GM12878 (cell line): Measurements from ENCODE around the gene ROBO1. TPM values are rescaled to one million over a fixed set of nuclear protein-coding genes. Genes with fewer than 3 reads are reported as not detected.

ENCODE experiments used
- ATAC-seq: fragments of 200-7000 bp; cut with Tn5 transposase; 3 replicates; pipeline ENCODE4 v1.9.1; 2020; ENCODE audit warnings: mild to moderate bottlenecking, moderate library complexity
- BruUV-seq: library from RNA; stranded (reverse); fragments of 400-500 nt; replicated peaks from 2 replicates; lab custom pipeline; 2021; lab: Mats Ljungman, UMichigan
- CTCF ChIA-PET: fragments of 300-600 bp; sonication (Branson Sonifier 250); formaldehyde crosslinking; extraction: SDS; loops from one replicate; lab custom pipeline; 2021; ENCODE audit warnings: inconsistent platforms; lab: Yijun Ruan, JAX
- POLR2A ChIA-PET: fragments of 350-600 bp; formaldehyde crosslinking; extraction: SDS; loops from one replicate; lab custom pipeline; 2021; ENCODE audit warnings: inconsistent platforms; lab: Charles Lee
- RAD21 ChIA-PET: fragments of 300-600 bp; sonication (Branson Sonifier 250); formaldehyde crosslinking; loops from one replicate; lab custom pipeline; 2023; ENCODE audit warnings: antibody characterized with exemption; ENCODE audit not compliant: unreplicated experiment; lab: Charles Lee
- SMC1A ChIA-PET: fragments of 300-600 bp; sonication (Branson Sonifier 250); formaldehyde crosslinking; loops from one replicate; lab custom pipeline; 2023; ENCODE audit not compliant: unreplicated experiment, uncharacterized antibody; lab: Charles Lee
- DNase-seq: peaks from one replicate; pipeline ENCODE4 v3.0.0-alpha.2; 2011; ENCODE audit warnings: low read depth, low spot score
- FAIRE-seq: peaks from 3 replicates; lab custom pipeline; 2011; peaks lifted over from hg19 to GRCh38; lab: Jason Lieb, UNC
- H2AFZ ChIP-seq: 2 replicates; pipeline ENCODE4 v1.6.0; 2011; ENCODE audit warnings: low read depth, low read length, control low read depth; ENCODE audit not compliant: control insufficient read depth
- H3K27ac ChIP-seq: 2 replicates; pipeline ENCODE4 v1.5.1; 2011; ENCODE audit warnings: control low read depth; ENCODE audit not compliant: control insufficient read depth, insufficient read depth
- H3K27me3 ChIP-seq, 2 experiments: replicated peaks in 1 of 2; 2 replicates each; pipeline versions ENCODE4 v1.6.0 to v1.6.1; 2011; ENCODE audit warnings: low read length in 1 of 2; ENCODE audit not compliant: control insufficient read depth in 2 of 2, insufficient read depth in 2 of 2
- H3K36me3 ChIP-seq, 2 experiments: 2 replicates each; pipeline ENCODE4 v1.5.1; 2011; ENCODE audit warnings: low read length in 1 of 2; ENCODE audit not compliant: control insufficient read depth in 2 of 2, insufficient read depth in 2 of 2
- H3K4me1 ChIP-seq: 2 replicates; pipeline ENCODE4 v1.6.1; 2011; ENCODE audit warnings: mild to moderate bottlenecking, low read length, moderate library complexity, mixed read lengths; ENCODE audit not compliant: control insufficient read depth, insufficient read depth
- H3K4me2 ChIP-seq: 2 replicates; pipeline ENCODE4 v1.6.0; 2011; ENCODE audit warnings: control low read depth; ENCODE audit not compliant: control insufficient read depth, insufficient read depth
- H3K4me3 ChIP-seq: fragments of 200-600 bp; sonication (generic); 2 replicates; pipeline ENCODE4 v1.5.1; 2016
- H3K79me2 ChIP-seq: 2 replicates; pipeline ENCODE4 v1.6.0; 2011; ENCODE audit warnings: low read length; ENCODE audit not compliant: control insufficient read depth, insufficient read depth
- H3K9ac ChIP-seq: 2 replicates; pipeline ENCODE4 v1.8.0; 2011; ENCODE audit warnings: low read length, control low read depth, mixed read lengths; ENCODE audit not compliant: control insufficient read depth, insufficient read depth
- H3K9me3 ChIP-seq: replicated peaks from 3 replicates; pipeline ENCODE4 v1.5.1; 2011; ENCODE audit warnings: mild to moderate bottlenecking, low read length; ENCODE audit not compliant: control insufficient read depth, insufficient read depth
- H4K20me1 ChIP-seq: 2 replicates; pipeline ENCODE4 v1.6.0; 2011; ENCODE audit not compliant: control insufficient read depth, insufficient read depth
- ASH2L ChIP-seq: fragments of 300-600, 200-600 bp; sonication (generic); IDR thresholded peaks from 2 replicates; pipeline ENCODE4 v1.6.1; 2017; ENCODE audit warnings: low read depth, mild to moderate bottlenecking, borderline replicate concordance
- BCL11A ChIP-seq: IDR thresholded peaks from 2 replicates; pipeline ENCODE4 v1.6.1; 2011; ENCODE audit warnings: low read depth, low read length
- BCLAF1 ChIP-seq: fragments of 450-650 bp; IDR thresholded peaks from 2 replicates; pipeline ENCODE4 v1.6.1; 2017; ENCODE audit warnings: antibody characterized with exemption, mild to moderate bottlenecking, moderate library complexity
- CREM ChIP-seq: IDR thresholded peaks from 2 replicates; pipeline ENCODE4 v1.6.1; 2014; ENCODE audit warnings: antibody characterized with exemption, low read depth
- EZH2 ChIP-seq: IDR thresholded peaks from 2 replicates; pipeline ENCODE4 v1.6.1; 2012; ENCODE audit warnings: low read depth, mild to moderate bottlenecking, control low read depth, inconsistent platforms, low read length, borderline replicate concordance; ENCODE audit not compliant: control insufficient read depth
- JUNB ChIP-seq: IDR thresholded peaks from 2 replicates; pipeline ENCODE4 v1.6.1; 2016; ENCODE audit warnings: antibody characterized with exemption, mild to moderate bottlenecking
- MYC ChIP-seq: IDR thresholded peaks from 2 replicates; pipeline ENCODE4 v1.6.1; 2011; ENCODE audit warnings: mild to moderate bottlenecking, low read length, moderate library complexity, inconsistent platforms; ENCODE audit not compliant: insufficient read depth, insufficient replicate concordance, insufficient read length, severe bottlenecking
- NFXL1 ChIP-seq: fragments of 450-650 bp; IDR thresholded peaks from 2 replicates; pipeline ENCODE4 v1.6.1; 2017; ENCODE audit warnings: antibody characterized with exemption, mild to moderate bottlenecking, borderline replicate concordance
- YY1 ChIP-seq: IDR thresholded peaks from 2 replicates; pipeline ENCODE4 v1.6.1; 2011; ENCODE audit warnings: low read depth, mild to moderate bottlenecking, low read length
- WGBS: methylation state at CpG from one replicate; pipeline ENCODE4 v1.1.6; 2016; ENCODE audit warnings: low lambda C conversion rate; ENCODE audit not compliant: insufficient replicate concordance, insufficient coverage; ENCODE audit errors: missing lambda C conversion rate; 5-methylcytosine and 5-hydroxymethylcytosine counted together
- in situ Hi-C: fragments of 300-500 bp; cut with MboI; formaldehyde crosslinking; loops from 9 replicates; pipeline ENCODE4 v1.14.3; 2018; ENCODE audit warnings: mixed read lengths
- intact Hi-C: fragments of 100-400 bp; cut with micrococcal nuclease; formaldehyde crosslinking; loops from one replicate; pipeline ENCODE4 v1.14.2; 2022; ENCODE audit not compliant: unreplicated experiment
- polyA plus RNA-seq, 11 experiments: library from polyadenylated mRNA; depleted of rRNA in 4 of 11; unstranded in 6 of 11; stranded (reverse) in 5 of 11; fragments of >200 nt; fragmentation: Nextera tagmentation in 4 of 11; fragmentation: Illumina TruSeq in 1 of 11; extraction: Ambion mirVana in 4 of 11; extraction: Trizol in 1 of 11; gene quantifications; 1 replicate in 1 of 11; 2 replicates in 10 of 11; pipeline versions ENCODE4 v1.2.1 to v1.2.3, GENCODE V29; 2011 to 2016; ENCODE audit warnings: inconsistent platforms in 2 of 11, missing spikeins in 2 of 11, low read depth in 1 of 11
- total RNA-seq, 4 experiments: library from RNA; depleted of rRNA in 3 of 4; stranded (reverse); fragments of >200 nt in 3 of 4; fragmentation: Illumina TruSeq in 1 of 4; extraction: Trizol in 1 of 4; gene quantifications; 2 replicates each; pipeline versions ENCODE4 v1.2.1 to v1.2.3, GENCODE V29; 2013 to 2021
- TF ChIP-seq, protein P1 (sequence below): IDR thresholded peaks from 2 replicates; pipeline ENCODE4 v1.6.1; 2012; ENCODE audit warnings: low read length, inconsistent platforms
- TF ChIP-seq, protein P2 (sequence below): IDR thresholded peaks from 2 replicates; pipeline ENCODE4 v1.6.1; 2012; ENCODE audit warnings: low read depth, low read length, improper control_type of control experiment
- TF ChIP-seq, protein P3 (sequence below): fragments of 450-650 bp; IDR thresholded peaks from 2 replicates; pipeline ENCODE4 v1.6.1; 2016; ENCODE audit warnings: mild to moderate bottlenecking

Gene ROBO1
- total and polyA plus RNA-seq, 10 of the 15 experiments (the other 5 are each of a cell fraction or from before 2014, with no cell fraction given) = 0.29 to 46.5 (median 1.2) TPM

- Histone ChIP-seq H3K4me3 (no peak overlapping the region), H3K79me2 (no peaks in the 10 kb centered on the region), H3K4me2 (no peak overlapping the region), H2AFZ (no peak overlapping the region), H3K4me1 (no peaks in the 10 kb centered on the region), H3K27ac (no peak overlapping the region)
- in situ Hi-C loops (no loop called here), intact Hi-C loops (no loop called here)
- no TSS peak for BruUV-seq
- SMC1A ChIA-PET = no interaction called here
- no peak for ATAC-seq
- 19% methylated on average over 4 of the region's 4 CpGs for WGBS
- RAD21 ChIA-PET = no interaction called here
- DNase-seq = no peak
- no peak for TF ChIP-seq NFXL1
- TF ChIP-seq, protein P1, sequence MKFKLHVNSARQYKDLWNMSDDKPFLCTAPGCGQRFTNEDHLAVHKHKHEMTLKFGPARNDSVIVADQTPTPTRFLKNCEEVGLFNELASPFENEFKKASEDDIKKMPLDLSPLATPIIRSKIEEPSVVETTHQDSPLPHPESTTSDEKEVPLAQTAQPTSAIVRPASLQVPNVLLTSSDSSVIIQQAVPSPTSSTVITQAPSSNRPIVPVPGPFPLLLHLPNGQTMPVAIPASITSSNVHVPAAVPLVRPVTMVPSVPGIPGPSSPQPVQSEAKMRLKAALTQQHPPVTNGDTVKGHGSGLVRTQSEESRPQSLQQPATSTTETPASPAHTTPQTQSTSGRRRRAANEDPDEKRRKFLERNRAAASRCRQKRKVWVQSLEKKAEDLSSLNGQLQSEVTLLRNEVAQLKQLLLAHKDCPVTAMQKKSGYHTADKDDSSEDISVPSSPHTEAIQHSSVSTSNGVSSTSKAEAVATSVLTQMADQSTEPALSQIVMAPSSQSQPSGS = no peak
- TF ChIP-seq MYC = no peak
- TF ChIP-seq, protein P2, sequence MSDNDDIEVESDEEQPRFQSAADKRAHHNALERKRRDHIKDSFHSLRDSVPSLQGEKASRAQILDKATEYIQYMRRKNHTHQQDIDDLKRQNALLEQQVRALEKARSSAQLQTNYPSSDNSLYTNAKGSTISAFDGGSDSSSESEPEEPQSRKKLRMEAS = no peak
- TF ChIP-seq YY1 = no peak
- no peak for TF ChIP-seq EZH2
- no peak for TF ChIP-seq CREM
- TF ChIP-seq BCLAF1 = no peak
- no peak for TF ChIP-seq ASH2L
- TF ChIP-seq, protein P3, sequence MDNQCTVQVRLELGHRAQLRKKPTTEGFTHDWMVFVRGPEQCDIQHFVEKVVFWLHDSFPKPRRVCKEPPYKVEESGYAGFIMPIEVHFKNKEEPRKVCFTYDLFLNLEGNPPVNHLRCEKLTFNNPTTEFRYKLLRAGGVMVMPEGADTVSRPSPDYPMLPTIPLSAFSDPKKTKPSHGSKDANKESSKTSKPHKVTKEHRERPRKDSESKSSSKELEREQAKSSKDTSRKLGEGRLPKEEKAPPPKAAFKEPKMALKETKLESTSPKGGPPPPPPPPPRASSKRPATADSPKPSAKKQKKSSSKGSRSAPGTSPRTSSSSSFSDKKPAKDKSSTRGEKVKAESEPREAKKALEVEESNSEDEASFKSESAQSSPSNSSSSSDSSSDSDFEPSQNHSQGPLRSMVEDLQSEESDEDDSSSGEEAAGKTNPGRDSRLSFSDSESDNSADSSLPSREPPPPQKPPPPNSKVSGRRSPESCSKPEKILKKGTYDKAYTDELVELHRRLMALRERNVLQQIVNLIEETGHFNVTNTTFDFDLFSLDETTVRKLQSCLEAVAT = no peak
- no peak for TF ChIP-seq BCL11A
- no peak for TF ChIP-seq JUNB
- TF ChIP-seq, all 136 proteins: peak for 0
- Histone ChIP-seq H3K36me3 (no peaks in the 10 kb centered on the region), H4K20me1 (no peaks in the 10 kb centered on the region), H3K27me3 (no peaks in the 10 kb centered on the region), H3K9ac (no peak overlapping the region), H3K9me3 (no peaks in the 10 kb centered on the region)
- FAIRE-seq = no peak
- POLR2A ChIA-PET = no interaction called here
- CTCF ChIA-PET = no interaction called here
Observed at GRCh38 chr3:79215286-79215685, 552.5 kb downstream of the ROBO1 start.
